Activated gamma-delta T cell (primary cell): ENCODE measurements around the gene DEFB132.
"Not testable (repeated sequence)": the region's sequence is repeated elsewhere in the genome, so short reads cannot be mapped to it uniquely, and the experiment has no call there.

Experiments
- DNase-seq: peaks from one replicate; lab custom pipeline; 2025; lab: John Stamatoyannopoulos, UW
- total RNA-seq, 2 donors: gene quantifications; one replicate each; lab custom pipeline; 2026; lab: John Stamatoyannopoulos, UW

DEFB132 gene, protein sequence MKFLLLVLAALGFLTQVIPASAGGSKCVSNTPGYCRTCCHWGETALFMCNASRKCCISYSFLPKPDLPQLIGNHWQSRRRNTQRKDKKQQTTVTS
- 0 reads per million in 2 donors for total RNA-seq

DNA sequence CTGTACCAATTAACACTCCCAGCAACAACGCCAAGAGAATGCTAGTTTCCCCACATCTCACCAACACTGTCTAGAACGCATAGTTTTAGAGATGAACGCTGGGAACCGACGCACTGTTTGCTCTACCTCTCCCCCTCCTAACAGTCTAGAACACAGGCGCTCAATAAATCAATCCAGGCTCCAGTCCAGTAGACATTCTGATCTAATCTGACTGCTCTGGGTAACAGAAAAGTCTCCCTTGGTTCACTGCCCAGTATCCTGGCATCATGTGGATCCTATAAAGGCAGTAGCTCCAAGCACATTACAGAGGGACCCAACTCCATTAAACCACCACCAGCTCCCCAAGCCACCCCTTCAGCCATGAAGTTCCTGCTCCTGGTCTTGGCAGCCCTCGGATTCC, at the start of gene DEFB132:
Gene DEFB132, plus strand, starts transcription at position 306 of the 400 bp plus-strand sequence. Its CDS starts 55 bp downstream, at position 361.
- no peak for DNase-seq

DNA sequence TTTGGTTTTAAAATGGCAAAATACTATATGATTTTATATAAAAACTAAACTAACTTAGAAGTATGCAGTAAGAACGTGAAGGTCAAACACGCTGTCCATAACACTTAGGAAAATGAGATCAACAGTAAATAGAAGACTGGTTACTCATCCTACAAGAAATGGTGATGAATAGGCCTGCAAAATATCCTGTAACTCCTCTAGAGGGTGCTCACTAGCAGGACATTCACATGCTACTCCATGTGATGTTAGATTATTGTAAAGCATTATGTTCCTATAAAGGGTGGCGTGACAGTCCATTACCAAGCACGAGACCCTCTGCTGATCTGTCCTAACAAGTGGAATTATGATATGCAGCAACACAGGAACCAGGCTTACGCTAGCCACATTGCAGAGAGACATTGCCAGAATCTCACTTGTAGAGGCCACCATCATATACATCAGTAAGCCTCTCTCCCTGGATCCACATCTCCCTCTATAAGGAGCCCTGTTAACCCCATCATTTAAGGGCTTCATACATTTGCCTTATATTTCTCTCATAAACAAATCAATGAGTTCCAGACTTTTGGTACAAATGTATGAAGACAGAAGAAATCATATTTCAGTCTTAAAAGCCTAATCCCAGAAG, 48.5 kb upstream of the DEFB132 start:
- no peak for DNase-seq

DNA sequence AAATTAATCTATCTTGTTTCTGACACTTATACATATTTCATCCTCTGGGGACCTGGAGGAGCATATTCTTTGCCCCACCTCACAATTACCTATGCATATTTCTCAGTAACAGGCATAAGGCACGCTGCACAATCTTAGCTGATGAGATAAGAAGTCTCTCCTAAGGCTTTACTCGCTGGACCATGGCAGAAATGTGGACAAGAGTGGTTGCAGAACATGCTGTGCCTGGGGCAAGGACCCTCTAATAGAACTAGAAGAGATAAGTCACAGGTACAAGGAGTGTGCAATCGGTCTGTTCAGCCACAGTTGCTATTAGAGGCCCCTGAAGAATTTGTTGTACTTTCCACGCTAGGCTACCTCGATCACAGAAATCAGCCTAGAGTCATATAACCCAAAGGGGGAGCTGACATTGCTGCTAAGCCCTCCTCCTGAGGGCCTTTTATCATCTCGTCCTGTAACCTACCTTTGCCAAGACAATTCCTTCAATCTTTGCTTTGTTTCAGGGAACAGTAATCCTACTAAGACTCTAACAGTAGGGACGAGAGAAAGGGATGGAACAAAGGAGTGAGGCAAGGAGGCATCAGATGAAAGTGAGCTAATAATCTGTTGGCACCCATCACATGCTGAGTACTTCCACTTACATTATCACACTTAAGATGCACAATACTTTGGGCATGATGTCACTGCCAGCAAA, 46.6 kb upstream of the DEFB132 start:
- DNase-seq, result no peak

DNA sequence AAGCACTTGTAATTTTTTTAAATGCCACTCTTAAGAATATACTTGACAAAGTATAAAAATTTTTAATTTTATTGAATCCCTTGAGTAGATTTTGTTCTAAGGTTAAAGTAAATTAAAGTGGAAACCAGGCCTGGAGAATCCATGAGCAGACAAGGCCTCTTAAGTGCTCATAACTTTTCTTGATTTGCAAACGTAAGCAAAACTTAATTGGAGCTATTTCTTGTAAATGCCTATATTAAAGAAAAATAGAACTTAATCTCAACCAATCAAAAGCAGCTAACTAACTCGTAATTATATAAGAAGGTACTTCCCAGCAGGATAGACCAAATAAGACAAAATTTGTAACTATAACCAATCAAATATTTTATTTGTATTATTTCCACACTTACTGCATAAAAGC, 43.1 kb upstream of the DEFB132 start:
- DNase-seq, result no peak

DNA sequence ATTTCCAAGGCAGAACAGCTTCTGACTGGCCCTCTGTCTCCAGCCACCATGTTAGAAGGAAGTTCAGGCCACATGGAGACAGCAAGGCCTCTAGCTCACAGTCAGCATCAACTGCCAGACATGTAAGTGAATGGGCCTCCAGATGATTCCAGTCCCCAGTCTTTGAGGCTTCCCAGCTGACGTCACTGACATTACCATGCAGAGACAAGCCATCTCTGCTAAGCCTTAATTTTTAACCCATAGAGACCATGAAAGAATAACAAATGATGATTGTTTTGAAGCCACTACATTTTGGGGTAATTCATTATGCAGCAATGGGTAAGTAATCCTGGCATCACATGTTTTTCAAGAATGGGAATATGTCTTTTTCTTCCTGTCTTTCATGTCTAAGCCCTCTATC, 41.7 kb upstream of the DEFB132 start:
- DNase-seq, result no peak

DNA sequence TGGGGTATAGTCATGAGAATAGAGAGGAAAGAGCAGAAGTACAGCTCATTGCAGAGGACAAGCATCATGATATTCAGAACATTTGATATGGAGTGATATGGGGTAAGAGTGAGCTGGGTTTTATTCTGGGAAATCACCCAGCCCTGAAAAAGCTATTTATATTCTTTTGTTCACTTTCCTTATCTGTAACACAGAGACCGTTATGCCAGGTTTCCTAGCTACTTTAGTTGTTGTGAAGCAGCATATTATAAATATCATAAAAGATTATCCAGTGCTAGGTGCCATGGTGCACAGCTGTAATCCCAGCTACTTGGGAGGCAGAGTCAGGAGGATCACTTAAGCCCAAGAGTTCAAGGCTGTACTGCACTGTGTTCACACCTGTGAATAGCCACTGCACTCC, 40.3 kb upstream of the DEFB132 start:
- no peak for DNase-seq

DNA sequence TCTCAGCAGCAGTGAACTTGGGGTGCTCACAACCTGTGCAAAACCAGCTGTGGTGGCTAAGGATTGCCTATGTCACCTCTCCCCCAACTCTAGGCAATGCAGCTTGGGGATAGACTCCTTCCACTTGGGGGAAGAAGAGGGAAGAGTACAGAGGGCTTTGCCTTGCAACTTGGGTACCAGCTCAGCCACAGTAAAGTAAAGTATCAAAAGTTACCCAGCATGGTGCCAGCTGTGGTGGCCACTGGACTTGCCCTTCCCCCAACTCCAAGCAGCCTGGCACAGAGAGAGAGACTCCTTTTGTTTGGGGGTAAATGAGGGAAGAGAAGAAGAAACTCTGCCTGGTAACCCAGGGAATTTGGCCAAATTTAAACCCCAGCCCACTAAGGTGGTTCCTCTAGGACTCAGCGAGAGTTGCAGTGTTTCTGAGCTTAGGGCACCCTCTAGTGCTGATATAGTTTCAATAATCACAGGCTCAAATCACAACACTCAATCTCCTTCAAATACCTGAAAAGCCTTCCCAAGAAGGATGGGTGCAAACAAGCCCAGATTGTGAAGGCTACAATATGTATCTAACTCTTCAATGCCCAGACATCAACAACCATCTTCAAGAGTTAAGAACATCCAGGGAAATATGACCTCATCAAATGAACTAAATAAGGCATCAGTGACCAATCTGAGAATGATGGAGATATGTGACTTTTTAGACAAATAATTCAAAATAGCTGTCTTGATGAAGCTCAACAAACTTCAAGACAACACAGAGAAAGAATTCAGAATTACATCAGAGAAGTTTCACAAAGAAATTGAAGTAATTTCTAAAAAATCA, 38.0 kb upstream of the DEFB132 start:
- no peak for DNase-seq

DNA sequence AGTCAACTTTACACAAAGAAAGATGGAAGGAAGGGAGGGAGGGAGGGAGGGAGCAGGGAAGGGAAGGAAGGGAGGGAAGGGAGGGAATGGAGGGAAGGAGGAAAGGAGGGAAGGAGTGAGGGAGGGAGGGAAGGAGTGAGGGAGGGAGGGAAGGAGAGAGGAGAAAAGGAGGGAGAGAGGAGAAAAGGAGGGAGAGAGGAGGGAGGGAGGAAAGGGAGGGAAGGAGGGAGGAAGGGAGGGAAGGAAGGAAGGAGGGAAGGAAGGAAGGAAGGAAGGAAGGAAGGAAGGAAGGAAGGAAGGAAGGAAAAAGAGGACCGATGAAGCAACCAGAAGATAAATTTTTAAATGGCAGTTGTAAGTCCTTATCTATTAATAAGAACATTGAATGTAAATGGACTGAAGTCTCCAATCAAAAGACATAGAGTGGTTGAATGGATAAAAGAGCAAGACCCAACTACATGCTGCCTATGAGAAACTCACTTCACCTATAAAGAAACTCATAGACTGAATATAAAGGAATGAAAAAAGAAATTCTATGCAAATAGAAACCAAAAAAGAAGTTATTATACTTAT, 36.2 kb upstream of the DEFB132 start:
- DNase-seq, result no peak

DNA sequence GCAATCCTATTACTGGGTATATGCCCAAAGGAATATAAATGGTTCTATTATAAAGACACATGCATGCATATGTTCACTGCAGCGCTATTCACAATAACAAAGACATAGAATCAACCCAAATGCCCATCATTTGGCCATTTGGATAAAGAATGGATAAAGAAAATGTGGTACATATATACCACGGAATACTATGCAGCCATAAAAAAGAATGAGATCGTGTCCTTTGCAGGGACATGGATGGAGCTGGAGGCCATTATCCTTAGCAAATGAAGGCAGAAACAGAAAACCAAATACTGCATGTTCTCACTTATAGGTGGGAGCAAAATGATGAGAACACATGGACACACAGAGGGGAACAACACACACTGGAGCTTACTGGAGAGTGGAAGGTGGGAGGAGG, 31.6 kb upstream of the DEFB132 start:
- not testable (repeated sequence) for DNase-seq

DNA sequence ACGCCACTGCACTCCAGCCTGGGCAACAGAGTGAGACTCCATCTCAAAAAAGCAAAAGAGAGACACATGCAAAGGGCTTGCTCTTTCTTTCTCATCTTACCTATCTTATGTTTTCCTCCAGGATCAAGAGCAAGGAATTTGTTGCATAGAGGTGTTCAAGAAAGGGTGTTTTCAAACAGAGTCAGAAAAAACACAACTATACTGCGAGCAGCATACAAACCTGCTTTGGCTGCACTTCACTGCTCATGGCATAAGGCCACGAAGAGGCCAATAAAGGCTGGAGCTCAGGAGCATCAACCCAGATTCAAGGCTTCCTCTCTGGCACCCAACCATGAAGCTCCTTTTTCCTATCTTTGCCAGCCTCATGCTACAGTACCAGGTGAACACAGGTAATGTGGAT, 30.6 kb upstream of the DEFB132 start, which contains the start of gene DEFB129:
Gene DEFB129, plus strand, starts transcription at position 301 of the 400 bp plus-strand sequence. Its CDS starts 31 bp downstream, at position 332.
- no peak for DNase-seq

DNA sequence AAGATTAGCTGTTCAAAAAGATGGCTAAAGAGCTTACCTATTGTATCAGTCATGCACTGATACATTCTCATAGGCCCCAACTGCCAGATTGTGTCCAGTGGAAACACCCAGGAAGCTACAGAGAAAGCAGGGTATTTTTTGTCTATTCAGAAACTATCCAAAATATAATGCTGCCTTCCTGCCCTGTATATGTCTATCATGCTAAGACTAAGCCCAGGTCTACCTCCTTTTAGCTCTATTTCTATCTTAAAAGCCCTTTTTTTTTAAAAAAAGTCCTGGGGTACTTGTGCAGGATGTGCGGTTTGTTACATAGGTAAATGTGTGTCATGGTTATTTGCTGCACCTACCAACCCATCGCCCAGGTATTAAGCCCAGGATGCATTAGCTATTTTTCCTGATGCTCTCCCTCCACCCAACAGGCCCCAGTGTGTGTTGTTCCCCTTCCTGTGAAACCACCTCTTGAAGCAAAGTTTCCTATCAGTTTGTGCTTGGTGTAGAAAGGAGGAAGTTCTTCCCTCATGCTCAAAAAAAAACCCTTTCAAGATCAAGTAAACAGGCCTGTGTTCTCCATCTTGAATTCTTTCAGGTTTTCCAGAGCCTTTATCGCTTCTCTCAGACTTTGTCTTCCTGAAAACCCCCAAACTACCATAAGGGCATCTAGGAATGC, 30.0 kb upstream of the DEFB132 start:
- DNase-seq, result no peak

DNA sequence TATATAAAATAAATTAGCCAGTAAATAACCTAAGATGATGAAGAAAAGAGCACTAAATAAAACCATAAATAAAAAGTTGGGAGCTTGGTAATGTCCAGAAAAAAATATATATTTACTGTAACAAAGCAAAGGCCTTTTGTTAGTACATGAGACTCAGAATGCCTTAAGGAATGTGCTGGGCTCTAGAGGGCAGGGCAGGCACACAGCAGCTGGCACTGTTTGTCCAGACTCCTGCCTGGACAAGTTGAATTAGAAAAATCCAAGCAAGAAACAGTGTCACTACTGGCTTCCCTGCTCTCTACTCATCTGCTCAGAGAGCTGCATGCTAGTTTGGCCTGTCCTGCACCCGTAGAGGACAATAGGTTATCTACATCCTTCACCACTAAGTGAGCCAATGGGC, 21.6 kb upstream of the DEFB132 start:
- no peak for DNase-seq

DNA sequence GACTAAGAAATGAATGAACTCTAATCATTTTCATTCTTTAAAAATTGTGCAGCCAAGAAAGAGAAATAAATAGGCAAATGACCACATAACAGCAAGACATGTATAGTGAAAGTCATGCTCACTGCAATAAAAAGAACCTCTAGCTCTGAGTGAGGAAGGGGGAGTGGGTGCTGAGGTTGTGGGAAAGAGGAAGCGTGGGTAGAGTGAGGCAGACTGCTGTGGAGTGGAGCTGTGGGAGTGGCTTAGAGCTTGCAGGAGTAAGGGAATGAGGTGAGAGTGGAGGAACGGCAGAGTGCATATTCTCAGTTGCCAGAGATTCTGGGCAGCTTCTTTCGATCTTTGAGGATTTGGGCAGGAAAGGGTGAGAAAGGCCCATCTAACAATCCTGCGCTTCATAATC, 20.0 kb upstream of the DEFB132 start:
- DNase-seq, result no peak

DNA sequence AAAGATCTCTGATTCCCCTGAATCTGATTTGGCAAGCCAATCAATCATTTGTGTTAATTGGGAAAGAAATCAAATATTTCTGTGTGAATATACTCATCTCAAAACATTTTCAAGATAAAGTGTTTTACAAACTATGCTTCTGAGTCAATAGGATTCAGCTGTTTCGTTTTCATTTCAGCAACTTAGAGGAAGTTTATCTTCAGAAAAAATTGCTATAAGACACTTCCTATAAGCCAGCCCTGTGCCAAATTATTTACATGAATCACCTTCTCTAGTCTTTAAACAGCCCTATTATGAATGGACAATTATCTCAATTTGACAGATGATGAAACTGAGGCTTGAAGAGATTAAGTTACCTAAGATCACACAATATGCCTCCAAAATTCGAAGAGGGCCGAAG, 19.6 kb upstream of the DEFB132 start:
- DNase-seq, result no peak

DNA sequence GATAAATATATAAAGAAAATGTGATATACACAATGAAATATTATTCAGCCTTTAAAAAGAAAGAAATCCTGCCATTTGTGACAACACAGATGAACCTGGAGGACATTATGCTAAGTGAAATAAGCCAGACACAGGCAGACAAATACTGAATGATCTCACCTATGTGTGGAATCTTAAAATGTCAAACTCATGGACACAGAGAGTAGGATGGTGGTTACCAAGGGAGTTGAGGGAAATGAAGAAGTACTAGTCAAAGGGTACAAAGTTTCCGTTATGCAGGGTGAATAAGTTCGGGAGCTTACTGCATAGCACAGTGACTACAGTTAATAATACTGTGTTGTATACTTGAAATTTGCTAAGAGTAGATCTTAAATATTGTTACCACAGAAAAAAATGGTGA, 14.6 kb upstream of the DEFB132 start:
- no peak for DNase-seq

DNA sequence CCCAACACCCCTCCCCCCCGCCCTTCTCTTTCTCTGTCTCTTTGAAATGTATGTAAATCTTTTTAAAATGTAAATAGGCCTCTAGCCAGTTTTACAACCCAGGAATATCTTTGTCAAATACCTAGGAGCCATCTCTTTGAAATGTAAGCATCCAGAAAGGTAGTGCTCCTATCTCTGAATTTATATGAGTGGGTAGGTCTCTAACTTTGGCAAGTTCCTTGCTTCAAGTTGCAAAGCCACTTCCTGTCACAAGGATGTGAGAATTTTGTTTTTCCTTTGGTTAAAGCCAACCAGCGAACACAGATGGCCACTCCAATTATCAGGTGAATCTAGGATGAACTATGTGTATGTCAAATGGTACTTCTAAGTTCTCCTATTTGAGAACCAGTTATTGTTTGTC, 6.2 kb upstream of the DEFB132 start:
- DNase-seq, result no peak

DNA sequence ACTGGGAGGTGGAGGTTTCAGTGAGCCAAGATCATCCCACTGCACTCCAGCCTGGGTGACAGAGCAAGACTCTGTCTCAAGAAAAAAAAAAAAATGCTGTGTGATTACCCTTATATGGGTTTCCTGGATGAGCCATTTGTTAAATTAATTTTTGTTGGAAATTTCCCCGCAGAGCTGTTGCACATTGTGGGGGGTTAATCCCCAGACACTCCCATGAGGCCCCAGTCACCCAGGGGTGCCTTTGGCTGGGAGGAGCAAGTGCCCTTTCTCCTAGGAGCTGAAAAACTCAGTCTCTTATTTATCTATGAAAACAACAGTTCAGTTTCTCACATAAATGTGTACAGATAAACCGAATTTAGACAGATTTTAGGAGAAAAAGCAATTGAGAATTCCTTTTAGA, 4.7 kb upstream of the DEFB132 start:
- no peak for DNase-seq

DNA sequence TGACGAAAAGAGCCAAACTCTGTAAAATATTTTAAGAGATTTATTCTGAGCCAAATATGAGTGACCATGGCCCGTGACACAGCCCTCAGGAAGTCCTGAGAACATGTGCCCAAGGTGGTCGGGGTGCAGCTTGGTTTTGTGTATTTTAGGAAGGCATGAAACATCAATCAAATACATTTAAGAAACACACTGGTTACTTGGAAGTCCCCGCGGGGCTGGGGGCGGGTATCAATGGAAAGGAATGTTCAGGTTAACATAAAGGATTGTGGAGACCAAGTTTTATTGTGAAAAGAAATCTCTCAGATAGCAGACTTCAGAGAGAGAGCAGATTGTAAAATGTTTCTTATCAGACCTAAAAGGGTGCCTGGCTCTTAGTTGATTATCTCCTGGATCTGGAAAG, 4.1 kb upstream of the DEFB132 start:
- not testable (repeated sequence) for DNase-seq

DNA sequence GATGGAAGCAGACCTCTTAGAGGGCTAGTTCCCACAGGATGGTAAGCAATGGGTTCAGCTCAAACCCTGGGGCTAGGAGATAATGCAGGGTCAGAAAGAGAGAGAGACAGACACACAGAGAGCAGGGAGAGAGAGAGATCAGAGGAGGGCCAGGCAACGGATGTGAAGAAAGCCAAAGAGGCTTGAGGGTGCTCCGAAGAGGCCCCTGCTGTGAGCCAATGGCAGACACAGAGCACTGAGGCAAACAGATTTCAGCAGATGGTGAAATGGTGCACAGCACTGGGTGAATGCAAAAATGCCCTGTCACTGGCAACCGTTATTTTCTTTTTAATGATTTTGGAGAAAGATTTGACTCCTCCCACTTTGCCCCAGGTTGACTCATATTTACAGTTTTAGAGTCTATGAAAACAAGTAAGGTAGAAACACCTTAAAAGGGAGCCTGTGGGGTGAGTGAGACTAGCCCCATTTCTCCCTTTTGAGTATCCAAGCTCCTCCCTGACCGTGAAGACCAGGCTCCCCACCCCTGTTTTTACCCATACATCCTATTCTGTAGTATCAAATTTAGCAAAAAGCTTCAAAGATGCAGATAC, 840 bp downstream of the DEFB132 start:
- DNase-seq, result no peak

DNA sequence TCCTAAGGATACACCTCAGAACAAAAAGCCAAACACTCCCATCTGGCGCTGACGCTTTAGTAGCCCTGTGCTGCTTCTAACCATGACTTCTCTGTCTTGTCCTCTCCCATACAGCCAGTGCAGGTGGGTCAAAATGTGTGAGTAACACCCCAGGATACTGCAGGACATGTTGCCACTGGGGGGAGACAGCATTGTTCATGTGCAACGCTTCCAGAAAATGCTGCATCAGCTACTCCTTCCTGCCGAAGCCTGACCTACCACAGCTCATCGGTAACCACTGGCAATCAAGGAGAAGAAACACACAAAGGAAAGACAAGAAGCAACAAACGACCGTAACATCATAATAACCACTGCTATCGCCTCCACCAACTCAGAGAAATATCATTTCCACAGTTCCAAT, 1.4 kb downstream of the DEFB132 start:
- no peak for DNase-seq

DNA sequence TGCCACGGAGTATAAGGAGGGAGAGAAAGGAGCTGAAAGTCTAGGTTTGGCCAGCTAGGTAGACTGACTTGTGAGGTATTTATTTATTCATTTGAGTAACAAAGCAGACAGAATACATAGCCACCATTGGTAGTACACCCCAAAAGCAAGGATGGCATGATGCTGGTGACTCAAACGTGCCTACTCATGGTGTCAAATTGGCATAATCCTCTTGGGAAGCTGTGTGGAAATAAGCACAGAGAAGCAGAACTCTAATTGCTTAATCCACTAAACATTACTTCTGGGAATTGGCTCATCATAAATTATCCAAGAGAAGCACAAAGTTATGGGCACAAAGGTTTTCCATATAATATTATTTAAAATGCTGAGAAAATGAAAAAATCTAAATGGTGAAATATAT, 2.5 kb downstream of the DEFB132 start:
- DNase-seq, result no peak
